ENCODE results near the gene JARID2. TPM values are rescaled to one million over a fixed set of nuclear protein-coding genes. Genes with fewer than 3 reads are reported as not detected.

JARID2 gene
- total and polyA plus RNA-seq, 3 experiments from 2014 or later = 12.0 to 25.5 (median 25.0) TPM

DNA sequence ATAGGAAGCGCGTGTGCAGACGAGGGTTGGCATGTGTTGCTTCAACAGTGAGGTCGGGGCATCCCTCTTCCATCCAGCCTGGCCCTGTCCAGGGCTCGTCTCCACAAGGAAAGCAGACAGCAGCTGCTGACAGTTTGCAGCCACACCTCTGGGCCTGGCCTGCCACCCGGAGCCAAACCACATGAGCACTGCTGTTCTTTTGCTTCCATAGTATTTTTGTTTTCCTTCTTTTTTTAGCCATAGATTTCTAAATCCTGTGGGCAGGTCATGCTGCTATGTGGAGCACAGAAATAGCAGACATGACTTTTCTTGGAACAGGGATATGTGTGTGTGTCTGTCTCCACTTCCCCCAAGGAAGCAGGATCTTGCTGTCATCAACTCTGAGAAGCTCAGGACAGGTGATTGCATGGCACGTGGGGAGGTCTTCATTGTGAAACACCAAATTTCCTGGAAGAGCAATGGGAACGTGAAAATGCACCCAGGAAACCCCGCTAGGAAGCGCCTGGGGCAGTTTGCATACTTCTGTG, 249.6 kb downstream of the JARID2 start:
- H3K27me3 ChIP-seq (ENCODE audit: insufficient read depth, low read length, poor library complexity, severe bottlenecking) = no peaks in the 10 kb centered on the region
- peaks cover 26% of the 10 kb centered on the region for H3K36me3 ChIP-seq (ENCODE audit: insufficient read depth, low read length)
- H3K27me3 Mint-ChIP-seq = no peaks in the 10 kb centered on the region
- H3K4me3 Mint-ChIP-seq = no peak overlapping the region
- no peaks in the 10 kb centered on the region for H3K9me3 Mint-ChIP-seq
- peaks cover 6% of the 10 kb centered on the region for H3K4me1 ChIP-seq (ENCODE audit: insufficient read depth, low read length)
- H3K4me3 ChIP-seq (ENCODE audit: low read length) = no peak overlapping the region
- POLR2A ChIA-PET = no interaction called here
- H3K4me1 Mint-ChIP-seq = peaks cover 18 to 24% (median 24%) of the 10 kb centered on the region in 3 donors
- H3K27ac ChIP-seq (ENCODE audit: low read depth, low read length) = no peak overlapping the region
- H3K27ac Mint-ChIP-seq = peak overlapping the region in 3 of 8 donors; percentile 51 to 87 (median 66)
- CTCF ChIA-PET = no interaction called here
- no peak for DNase-seq
- peaks cover 0 to 61% (median 16%) of the 10 kb centered on the region in 3 donors for H3K36me3 Mint-ChIP-seq
- no peaks in the 10 kb centered on the region for H3K9me3 ChIP-seq (ENCODE audit: low read length)

DNA sequence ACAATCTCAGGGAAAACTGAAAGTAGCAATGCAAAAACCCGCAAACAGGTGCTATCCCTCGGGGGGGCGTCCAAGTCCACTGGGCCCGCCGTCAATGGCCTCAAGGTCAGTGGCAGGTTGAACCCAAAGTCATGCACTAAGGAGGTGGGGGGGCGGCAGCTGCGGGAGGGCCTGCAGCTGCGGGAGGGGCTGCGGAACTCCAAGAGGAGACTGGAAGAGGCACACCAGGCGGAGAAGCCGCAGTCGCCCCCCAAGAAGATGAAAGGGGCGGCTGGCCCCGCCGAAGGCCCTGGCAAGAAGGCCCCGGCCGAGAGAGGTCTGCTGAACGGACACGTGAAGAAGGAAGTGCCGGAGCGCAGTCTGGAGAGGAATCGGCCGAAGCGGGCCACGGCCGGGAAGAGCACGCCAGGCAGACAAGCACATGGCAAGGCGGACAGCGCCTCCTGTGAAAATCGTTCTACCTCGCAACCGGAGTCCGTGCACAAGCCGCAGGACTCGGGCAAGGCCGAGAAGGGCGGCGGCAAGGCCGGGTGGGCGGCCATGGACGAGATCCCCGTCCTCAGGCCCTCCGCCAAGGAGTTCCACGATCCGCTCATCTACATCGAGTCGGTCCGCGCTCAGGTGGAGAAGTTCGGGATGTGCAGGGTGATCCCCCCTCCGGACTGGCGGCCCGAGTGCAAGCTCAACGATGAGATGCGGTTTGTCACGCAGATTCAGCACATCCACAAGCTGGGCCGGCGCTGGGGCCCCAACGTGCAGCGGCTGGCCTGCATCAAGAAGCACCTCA, 250.7 kb downstream of the JARID2 start:
- Histone ChIP-seq H3K27me3 (ENCODE audit: insufficient read depth, low read length, poor library complexity, severe bottlenecking) (no peaks in the 10 kb centered on the region), H3K4me3 (ENCODE audit: low read length) (no peak overlapping the region), H3K36me3 (ENCODE audit: insufficient read depth, low read length) (peaks cover 30% of the 10 kb centered on the region), H3K9me3 (ENCODE audit: low read length) (no peaks in the 10 kb centered on the region), H3K4me1 (ENCODE audit: insufficient read depth, low read length) (peaks cover 5% of the 10 kb centered on the region), H3K27ac (ENCODE audit: low read depth, low read length) (no peak overlapping the region)
- no peaks in the 10 kb centered on the region for H3K9me3 Mint-ChIP-seq
- peaks cover 11 to 14% (median 13%) of the 10 kb centered on the region in 3 donors for H3K4me1 Mint-ChIP-seq
- ChIA-PET CTCF (interaction anchor here (1.0 kb wide), 1 partner anchor 1430 kb away, joined by 3 read pairs; no protein-coding TSS in a partner anchor), POLR2A (no interaction called here)
- peaks cover 0 to 71% (median 16%) of the 10 kb centered on the region in 3 donors for H3K36me3 Mint-ChIP-seq
- H3K27me3 Mint-ChIP-seq = no peaks in the 10 kb centered on the region
- no peak for DNase-seq
- H3K27ac Mint-ChIP-seq = no peak overlapping the region
- no peak overlapping the region for H3K4me3 Mint-ChIP-seq

DNA sequence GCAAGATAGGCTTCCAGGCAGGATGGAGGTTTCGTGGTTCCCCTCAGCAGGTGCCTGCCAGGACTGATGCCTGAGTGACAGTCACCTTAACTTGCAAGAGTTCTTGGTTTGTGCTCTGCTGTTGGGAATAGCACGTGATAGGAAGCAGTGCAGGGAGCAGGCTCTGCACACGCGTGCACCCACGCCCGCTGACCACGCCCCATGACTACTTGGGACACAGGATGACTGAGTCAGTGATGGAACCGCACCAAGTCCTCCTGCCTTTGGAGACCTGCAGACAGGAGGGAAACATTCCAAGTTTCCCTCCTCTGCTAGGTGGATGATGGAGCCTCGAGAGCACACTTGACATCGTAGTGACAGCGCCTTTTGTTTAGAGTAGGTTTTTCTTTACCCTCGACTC, 252.8 kb downstream of the JARID2 start:
- Histone ChIP-seq H3K36me3 (ENCODE audit: insufficient read depth, low read length) (peaks cover 41% of the 10 kb centered on the region), H3K9me3 (ENCODE audit: low read length) (no peaks in the 10 kb centered on the region), H3K27me3 (ENCODE audit: insufficient read depth, low read length, poor library complexity, severe bottlenecking) (no peaks in the 10 kb centered on the region), H3K27ac (ENCODE audit: low read depth, low read length) (no peak overlapping the region), H3K4me1 (ENCODE audit: insufficient read depth, low read length) (no peaks in the 10 kb centered on the region), H3K4me3 (ENCODE audit: low read length) (no peak overlapping the region)
- H3K27ac Mint-ChIP-seq = peak overlapping the region in 2 of 8 donors; percentile 46 to 89
- peaks cover 0 to 86% (median 23%) of the 10 kb centered on the region in 3 donors for H3K36me3 Mint-ChIP-seq
- H3K4me1 Mint-ChIP-seq = peaks cover 0 to 6% (median 0%) of the 10 kb centered on the region in 3 donors
- CTCF ChIA-PET = no interaction called here
- POLR2A ChIA-PET = no interaction called here
- no peaks in the 10 kb centered on the region for H3K9me3 Mint-ChIP-seq
- no peak for DNase-seq
- H3K4me3 Mint-ChIP-seq = no peak overlapping the region
- H3K27me3 Mint-ChIP-seq = no peaks in the 10 kb centered on the region

- no peak overlapping the region for H3K4me3 Mint-ChIP-seq
- DNase-seq = no peak
- ChIA-PET POLR2A (no interaction called here), CTCF (no interaction called here)
- H3K27me3 Mint-ChIP-seq = no peaks in the 10 kb centered on the region
- H3K4me1 ChIP-seq (ENCODE audit: insufficient read depth, low read length) = no peaks in the 10 kb centered on the region
- H3K27ac ChIP-seq (ENCODE audit: low read depth, low read length) = no peak overlapping the region
- H3K9me3 ChIP-seq (ENCODE audit: low read length) = no peaks in the 10 kb centered on the region
- H3K9me3 Mint-ChIP-seq = no peaks in the 10 kb centered on the region
- peak overlapping the region in 1 of 8 donors; percentile 57 for H3K27ac Mint-ChIP-seq
- H3K36me3 Mint-ChIP-seq = peaks cover 0 to 88% (median 24%) of the 10 kb centered on the region in 3 donors
- peaks cover 0 to 7% (median 1%) of the 10 kb centered on the region in 3 donors for H3K4me1 Mint-ChIP-seq
- H3K36me3 ChIP-seq (ENCODE audit: insufficient read depth, low read length) = peaks cover 41% of the 10 kb centered on the region
- H3K27me3 ChIP-seq (ENCODE audit: insufficient read depth, low read length, poor library complexity, severe bottlenecking) = no peaks in the 10 kb centered on the region
- H3K4me3 ChIP-seq (ENCODE audit: low read length) = no peak overlapping the region
Observed at GRCh38 chr6:15499125-15499524, 253.3 kb downstream of the JARID2 start.

- peaks cover 0 to 8% (median 4%) of the 10 kb centered on the region in 3 donors for H3K4me1 Mint-ChIP-seq
- Histone ChIP-seq H3K4me1 (ENCODE audit: insufficient read depth, low read length) (no peaks in the 10 kb centered on the region), H3K36me3 (ENCODE audit: insufficient read depth, low read length) (peaks cover 41% of the 10 kb centered on the region), H3K9me3 (ENCODE audit: low read length) (no peaks in the 10 kb centered on the region), H3K27ac (ENCODE audit: low read depth, low read length) (no peak overlapping the region), H3K27me3 (ENCODE audit: insufficient read depth, low read length, poor library complexity, severe bottlenecking) (no peaks in the 10 kb centered on the region), H3K4me3 (ENCODE audit: low read length) (no peak overlapping the region)
- POLR2A ChIA-PET = no interaction called here
- DNase-seq = no peak
- peak overlapping the region in 1 of 8 donors; percentile 57 for H3K27ac Mint-ChIP-seq
- no peaks in the 10 kb centered on the region for H3K27me3 Mint-ChIP-seq
- H3K9me3 Mint-ChIP-seq = no peaks in the 10 kb centered on the region
- CTCF ChIA-PET = no interaction called here
- H3K36me3 Mint-ChIP-seq = peaks cover 0 to 92% (median 27%) of the 10 kb centered on the region in 3 donors
- peak overlapping the region in 1 of 7 donors; percentile 23 for H3K4me3 Mint-ChIP-seq
Observed at GRCh38 chr6:15499591-15499990, 253.7 kb downstream of the JARID2 start.

GRCh38 chr6:15500078-15500740, 254.3 kb downstream of the JARID2 start:
- H3K9me3 Mint-ChIP-seq = no peaks in the 10 kb centered on the region
- Histone ChIP-seq H3K27me3 (ENCODE audit: insufficient read depth, low read length, poor library complexity, severe bottlenecking) (no peaks in the 10 kb centered on the region), H3K9me3 (ENCODE audit: low read length) (no peaks in the 10 kb centered on the region), H3K36me3 (ENCODE audit: insufficient read depth, low read length) (peaks cover 41% of the 10 kb centered on the region), H3K27ac (ENCODE audit: low read depth, low read length) (no peak overlapping the region), H3K4me3 (ENCODE audit: low read length) (no peak overlapping the region), H3K4me1 (ENCODE audit: insufficient read depth, low read length) (no peaks in the 10 kb centered on the region)
- DNase-seq = no peak
- peak overlapping the region in 3 of 8 donors; percentile 29 to 46 (median 45) for H3K27ac Mint-ChIP-seq
- ChIA-PET CTCF (no interaction called here), POLR2A (no interaction called here)
- peak overlapping the region in 1 of 7 donors; percentile 23 for H3K4me3 Mint-ChIP-seq
- H3K4me1 Mint-ChIP-seq = peaks cover 0 to 8% (median 4%) of the 10 kb centered on the region in 3 donors
- H3K27me3 Mint-ChIP-seq = no peaks in the 10 kb centered on the region
- H3K36me3 Mint-ChIP-seq = peaks cover 0 to 94% (median 29%) of the 10 kb centered on the region in 3 donors

- no peak for DNase-seq
- H3K27ac Mint-ChIP-seq = no peak overlapping the region
- Histone ChIP-seq H3K9me3 (ENCODE audit: low read length) (no peaks in the 10 kb centered on the region), H3K4me1 (ENCODE audit: insufficient read depth, low read length) (no peaks in the 10 kb centered on the region), H3K27me3 (ENCODE audit: insufficient read depth, low read length, poor library complexity, severe bottlenecking) (no peaks in the 10 kb centered on the region), H3K4me3 (ENCODE audit: low read length) (no peak overlapping the region), H3K27ac (ENCODE audit: low read depth, low read length) (no peak overlapping the region), H3K36me3 (ENCODE audit: insufficient read depth, low read length) (peaks cover 35% of the 10 kb centered on the region)
- H3K27me3 Mint-ChIP-seq = no peaks in the 10 kb centered on the region
- POLR2A ChIA-PET = no interaction called here
- peaks cover 0 to 7% (median 4%) of the 10 kb centered on the region in 3 donors for H3K4me1 Mint-ChIP-seq
- H3K36me3 Mint-ChIP-seq = peaks cover 0 to 94% (median 21%) of the 10 kb centered on the region in 3 donors
- H3K9me3 Mint-ChIP-seq = no peaks in the 10 kb centered on the region
- CTCF ChIA-PET = interaction anchor here (1.1 kb wide), 1 partner anchor 210 kb away, joined by 3 read pairs; no protein-coding TSS in a partner anchor
- H3K4me3 Mint-ChIP-seq = no peak overlapping the region
Observed at GRCh38 chr6:15500901-15501825, 255.3 kb downstream of the JARID2 start.
